Measurements from ENCODE around the gene GPR107. TPM values are rescaled to one million over a fixed set of nuclear protein-coding genes. Genes with fewer than 3 reads are reported as not detected.

Gene GPR107
- total RNA-seq, 5 donors from 2014 or later (not counting 1 experiment from before 2014, with no cell fraction given) = 21.3 to 29.1 (median 22.1) TPM

DNA sequence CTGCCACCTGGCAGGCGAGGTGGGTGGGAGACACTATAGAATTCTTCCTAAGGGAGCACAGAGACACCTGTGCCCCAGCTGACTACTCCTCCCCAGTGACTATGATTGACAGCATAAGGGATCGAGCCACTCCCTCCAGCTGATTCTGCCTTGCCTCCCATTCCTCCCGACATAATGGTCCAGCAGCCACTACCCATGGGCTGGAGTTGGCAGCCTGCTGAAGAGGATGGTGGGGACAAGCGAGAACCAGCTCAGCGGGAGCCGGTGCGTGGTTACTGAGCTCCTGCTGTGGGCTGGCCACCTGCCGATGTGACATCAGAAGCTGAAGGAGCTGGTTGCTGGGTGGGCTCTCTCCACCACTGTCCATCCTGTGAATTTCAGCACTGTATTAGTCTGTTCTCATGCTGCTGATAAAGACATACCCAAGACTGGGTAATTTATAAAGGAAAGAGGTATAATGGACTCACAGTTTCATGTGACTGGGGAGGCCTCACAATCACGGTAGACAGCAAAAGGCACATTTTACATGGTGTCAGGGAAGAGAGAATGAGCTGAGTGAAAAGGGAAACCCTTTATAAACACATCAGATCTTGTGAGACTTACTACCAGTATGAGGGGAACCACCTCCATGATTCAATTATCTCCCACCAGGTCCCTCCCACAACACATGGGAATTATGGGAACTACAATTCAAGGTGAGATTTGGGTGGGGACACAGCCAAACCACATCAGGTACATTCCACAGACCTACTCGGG is 106.4 kb downstream of the GPR107 start:
- 94% methylated on average over 6 of the region's 10 CpGs for WGBS (ENCODE audit: insufficient coverage)
- no peaks in the 10 kb centered on the region for H3K36me3 Mint-ChIP-seq

GRCh38 chr9:130160862-130161470 is 107.3 kb downstream of the GPR107 start:
- no peak overlapping the region for H3K27ac Mint-ChIP-seq
- no peaks in the 10 kb centered on the region for H3K9me3 Mint-ChIP-seq
- no peaks in the 10 kb centered on the region for H3K4me1 Mint-ChIP-seq
- ATAC-seq (replicated peaks in 1 of 4) (no peak), DNase-seq (no peak)
- H3K4me3 ChIP-seq (ENCODE audit: control insufficient read depth in 1 of 2, extremely low read depth in 1 of 2, low read length in 1 of 2) = no peak overlapping the region
- H3K4me1 ChIP-seq (ENCODE audit: control insufficient read depth in 1 of 2, extremely low read depth in 1 of 2, insufficient read depth in 2 of 2, low read length in 2 of 2) = no peaks in the 10 kb centered on the region
- no peak overlapping the region for H3K27ac ChIP-seq (ENCODE audit: low read length)
- peaks cover 0 to 18% of the 10 kb centered on the region in 2 experiments for H3K27me3 ChIP-seq (replicated peaks in 1 of 2; ENCODE audit: control insufficient read depth in 2 of 2, extremely low read depth in 1 of 2, insufficient read depth in 2 of 2, low read length in 1 of 2)
- H3K27me3 Mint-ChIP-seq = no peaks in the 10 kb centered on the region
- H3K9me3 ChIP-seq = no peaks in the 10 kb centered on the region
- no peak overlapping the region for H3K4me3 Mint-ChIP-seq
- WGBS (ENCODE audit: insufficient coverage) = no CpG with 5 or more reads among the region's 3 CpGs
- ChIA-PET POLR2A (interaction anchor here in 1 of 2 donors (0.6 kb wide), 1 partner anchor 269 kb away, joined by 3 read pairs; no protein-coding TSS in a partner anchor), CTCF (no interaction called here)
- no peaks in the 10 kb centered on the region for H3K36me3 ChIP-seq (ENCODE audit: control insufficient read depth in 2 of 2, extremely low read depth in 1 of 2, insufficient read depth in 1 of 2, low read length in 1 of 2)
- no peaks in the 10 kb centered on the region for H3K36me3 Mint-ChIP-seq

More for the DNA sequence above, 106.4 kb downstream of the GPR107 start:
- H3K9me3 Mint-ChIP-seq = no peaks in the 10 kb centered on the region
- no peak for DNase-seq
- H3K4me3 Mint-ChIP-seq = no peak overlapping the region
- H3K27me3 Mint-ChIP-seq = no peaks in the 10 kb centered on the region
- ChIA-PET POLR2A (interaction anchor here in 1 of 2 donors (0.6 kb wide), 1 partner anchor 268 kb away, joined by 3 read pairs; no protein-coding TSS in a partner anchor), CTCF (no interaction called here)
- no peaks in the 10 kb centered on the region for H3K9me3 ChIP-seq
- H3K27me3 ChIP-seq (replicated peaks in 1 of 2; ENCODE audit: control insufficient read depth in 2 of 2, extremely low read depth in 1 of 2, insufficient read depth in 2 of 2, low read length in 1 of 2) = peaks cover 0 to 18% of the 10 kb centered on the region in 2 experiments
- H3K27ac ChIP-seq (ENCODE audit: low read length) = no peak overlapping the region
- H3K4me3 ChIP-seq (ENCODE audit: control insufficient read depth in 1 of 2, extremely low read depth in 1 of 2, low read length in 1 of 2) = no peak overlapping the region
- H3K4me1 ChIP-seq (ENCODE audit: control insufficient read depth in 1 of 2, extremely low read depth in 1 of 2, insufficient read depth in 2 of 2, low read length in 2 of 2) = no peaks in the 10 kb centered on the region
- H3K27ac Mint-ChIP-seq = no peak overlapping the region
- no peak for ATAC-seq (replicated peaks in 1 of 4)
- H3K36me3 ChIP-seq (ENCODE audit: control insufficient read depth in 2 of 2, extremely low read depth in 1 of 2, insufficient read depth in 1 of 2, low read length in 1 of 2) = no peaks in the 10 kb centered on the region
- no peaks in the 10 kb centered on the region for H3K4me1 Mint-ChIP-seq

DNA sequence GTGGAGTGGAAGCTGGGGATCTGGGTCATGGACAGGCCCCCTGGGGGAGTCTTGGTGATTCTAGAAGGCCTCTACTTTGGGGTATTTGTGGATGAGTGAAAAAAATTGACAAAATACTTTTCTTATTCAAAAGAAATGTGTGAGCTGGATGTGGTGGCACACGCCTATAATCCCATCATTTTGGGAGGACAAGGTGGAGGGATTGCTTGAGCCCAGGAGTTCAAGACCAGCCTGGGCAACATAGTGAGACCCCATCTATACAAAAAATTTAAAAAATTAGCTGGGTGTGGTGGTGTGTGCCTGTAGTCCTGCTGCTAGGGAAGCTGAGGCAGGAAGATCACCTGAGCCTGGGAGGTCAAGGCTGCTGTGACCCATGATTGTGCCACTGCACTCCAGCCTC is 111.9 kb downstream of the GPR107 start:
- no peaks in the 10 kb centered on the region for H3K4me1 ChIP-seq (ENCODE audit: control insufficient read depth in 1 of 2, extremely low read depth in 1 of 2, insufficient read depth in 2 of 2, low read length in 2 of 2)
- ATAC-seq (replicated peaks in 1 of 4) = no peak

DNA sequence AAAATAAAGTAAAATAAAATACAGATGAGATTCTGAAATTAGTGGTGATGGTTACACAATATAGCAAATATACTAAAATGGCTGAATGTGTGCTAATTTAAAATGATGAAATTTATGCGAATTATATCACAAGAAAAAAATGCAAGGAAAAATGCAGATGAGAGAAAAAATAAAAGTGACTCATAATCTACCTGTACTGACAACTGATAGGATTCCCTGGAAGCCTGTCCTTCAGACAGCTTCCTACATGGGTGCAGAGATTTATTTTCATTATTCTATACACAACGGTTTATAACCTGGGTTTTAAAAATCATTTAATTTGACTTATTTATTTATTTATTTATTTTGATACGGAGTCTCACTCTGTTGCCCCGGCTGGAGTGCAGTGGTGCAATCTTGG is 112.7 kb downstream of the GPR107 start:
- H3K4me1 ChIP-seq (ENCODE audit: control insufficient read depth in 1 of 2, extremely low read depth in 1 of 2, insufficient read depth in 2 of 2, low read length in 2 of 2) = no peaks in the 10 kb centered on the region
- H3K4me1 Mint-ChIP-seq = peaks cover 7 to 10% (median 9%) of the 10 kb centered on the region in 3 donors
- H3K27ac ChIP-seq (ENCODE audit: low read length) = no peak overlapping the region
- H3K36me3 ChIP-seq (ENCODE audit: control insufficient read depth in 2 of 2, extremely low read depth in 1 of 2, insufficient read depth in 1 of 2, low read length in 1 of 2) = no peaks in the 10 kb centered on the region
- ChIA-PET CTCF (interaction anchor here in 1 of 2 donors (0.5 kb wide), 1 partner anchor 516 kb away, joined by 3 read pairs; no protein-coding TSS in a partner anchor), POLR2A (no interaction called here)
- H3K36me3 Mint-ChIP-seq = no peaks in the 10 kb centered on the region
- DNase-seq (no peak), ATAC-seq (replicated peaks in 1 of 4) (no peak)
- H3K4me3 Mint-ChIP-seq = no peak overlapping the region
- peaks cover 4 to 14% of the 10 kb centered on the region in 2 experiments for H3K27me3 ChIP-seq (replicated peaks in 1 of 2; ENCODE audit: control insufficient read depth in 2 of 2, extremely low read depth in 1 of 2, insufficient read depth in 2 of 2, low read length in 1 of 2)
- H3K27ac Mint-ChIP-seq = no peak overlapping the region
- 100% methylated on average over 1 of the region's 4 CpGs for WGBS (ENCODE audit: insufficient coverage)
- no peak overlapping the region for H3K4me3 ChIP-seq (ENCODE audit: control insufficient read depth in 1 of 2, extremely low read depth in 1 of 2, low read length in 1 of 2)
- peaks cover 3 to 8% of the 10 kb centered on the region in 2 donors for H3K27me3 Mint-ChIP-seq
- no peaks in the 10 kb centered on the region for H3K9me3 Mint-ChIP-seq
- H3K9me3 ChIP-seq = no peaks in the 10 kb centered on the region

More for the DNA sequence above, 111.9 kb downstream of the GPR107 start:
- Histone ChIP-seq H3K4me3 (ENCODE audit: control insufficient read depth in 1 of 2, extremely low read depth in 1 of 2, low read length in 1 of 2) (no peak overlapping the region), H3K36me3 (ENCODE audit: control insufficient read depth in 2 of 2, extremely low read depth in 1 of 2, insufficient read depth in 1 of 2, low read length in 1 of 2) (no peaks in the 10 kb centered on the region), H3K9me3 (no peaks in the 10 kb centered on the region), H3K27me3 (replicated peaks in 1 of 2; ENCODE audit: control insufficient read depth in 2 of 2, extremely low read depth in 1 of 2, insufficient read depth in 2 of 2, low read length in 1 of 2) (peaks cover 2 to 7% of the 10 kb centered on the region in 2 experiments), H3K27ac (ENCODE audit: low read length) (no peak overlapping the region)
- ChIA-PET POLR2A (no interaction called here), CTCF (no interaction called here)
- Mint-ChIP-seq H3K27ac (no peak overlapping the region), H3K4me1 (peaks cover 2 to 7% (median 5%) of the 10 kb centered on the region in 3 donors), H3K27me3 (peaks cover 0 to 1% of the 10 kb centered on the region in 2 donors), H3K4me3 (no peak overlapping the region), H3K36me3 (no peaks in the 10 kb centered on the region), H3K9me3 (no peaks in the 10 kb centered on the region)
- no CpG with 5 or more reads among the region's 1 CpG for WGBS (ENCODE audit: insufficient coverage)
- no peak for DNase-seq

DNA sequence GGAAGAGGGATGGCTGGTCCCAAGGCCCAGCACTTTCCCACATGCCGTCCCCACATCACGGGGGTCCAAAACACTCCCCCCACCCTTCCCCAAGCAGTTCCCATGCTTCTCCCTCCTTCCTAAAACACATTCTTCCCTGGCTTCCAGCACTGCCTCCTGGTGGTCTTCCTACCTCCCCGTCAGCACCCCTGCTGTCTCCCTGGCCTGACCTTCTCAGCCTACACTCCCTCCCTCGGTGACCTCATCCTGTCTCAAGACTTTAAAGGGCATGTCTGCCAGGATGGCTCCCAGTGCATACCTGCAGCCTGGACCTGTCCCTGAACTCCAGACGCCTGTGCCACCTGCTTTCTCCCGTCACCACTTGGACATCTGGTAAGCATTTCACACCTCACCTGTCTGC is 114.2 kb downstream of the GPR107 start:
- Histone ChIP-seq H3K4me1 (ENCODE audit: control insufficient read depth in 1 of 2, extremely low read depth in 1 of 2, insufficient read depth in 2 of 2, low read length in 2 of 2) (peaks cover 0 to 4% of the 10 kb centered on the region in 2 experiments), H3K9me3 (no peaks in the 10 kb centered on the region), H3K36me3 (ENCODE audit: control insufficient read depth in 2 of 2, extremely low read depth in 1 of 2, insufficient read depth in 1 of 2, low read length in 1 of 2) (no peaks in the 10 kb centered on the region), H3K4me3 (ENCODE audit: control insufficient read depth in 1 of 2, extremely low read depth in 1 of 2, low read length in 1 of 2) (no peak overlapping the region), H3K27me3 (replicated peaks in 1 of 2; ENCODE audit: control insufficient read depth in 2 of 2, extremely low read depth in 1 of 2, insufficient read depth in 2 of 2, low read length in 1 of 2) (peaks cover 4 to 17% of the 10 kb centered on the region in 2 experiments), H3K27ac (ENCODE audit: low read length) (no peak overlapping the region)
- no peaks in the 10 kb centered on the region for H3K36me3 Mint-ChIP-seq
- WGBS (ENCODE audit: insufficient coverage) = 87% methylated on average over 6 of the region's 6 CpGs
- H3K4me3 Mint-ChIP-seq = no peak overlapping the region
- peaks cover 3 to 8% of the 10 kb centered on the region in 2 donors for H3K27me3 Mint-ChIP-seq
- ChIA-PET POLR2A (no interaction called here), CTCF (no interaction called here)
- no peaks in the 10 kb centered on the region for H3K9me3 Mint-ChIP-seq
- DNase-seq (no peak), ATAC-seq (replicated peaks in 1 of 4) (no peak)
- H3K27ac Mint-ChIP-seq = no peak overlapping the region
- H3K4me1 Mint-ChIP-seq = peaks cover 7 to 10% (median 9%) of the 10 kb centered on the region in 3 donors

GRCh38 chr9:130171226-130172148 is 117.8 kb downstream of the GPR107 start:
- Mint-ChIP-seq H3K4me3 (peak overlapping the region; percentile 60 to 63 (median 62)), H3K27me3 (peaks cover 16 to 31% of the 10 kb centered on the region in 2 donors), H3K27ac (peak overlapping the region in 1 of 2 donors; percentile 58), H3K4me1 (peaks cover 9 to 16% (median 10%) of the 10 kb centered on the region in 3 donors), H3K36me3 (no peaks in the 10 kb centered on the region), H3K9me3 (no peaks in the 10 kb centered on the region)
- no peak for DNase-seq
- peaks cover 2 to 12% of the 10 kb centered on the region in 2 experiments for H3K4me1 ChIP-seq (ENCODE audit: control insufficient read depth in 1 of 2, extremely low read depth in 1 of 2, insufficient read depth in 2 of 2, low read length in 2 of 2)
- H3K27me3 ChIP-seq (replicated peaks in 1 of 2; ENCODE audit: control insufficient read depth in 2 of 2, extremely low read depth in 1 of 2, insufficient read depth in 2 of 2, low read length in 1 of 2) = peaks cover 4 to 32% of the 10 kb centered on the region in 2 experiments
- peak in 3 of 4 experiments; percentile 3 to 14 (median 4) for ATAC-seq (replicated peaks in 1 of 4)
- 91% methylated on average over 22 of the region's 45 CpGs for WGBS (ENCODE audit: insufficient coverage)
- peak overlapping the region in 1 of 2 donors; percentile 49 for H3K4me3 ChIP-seq (ENCODE audit: control insufficient read depth in 1 of 2, extremely low read depth in 1 of 2, low read length in 1 of 2)
- ChIA-PET POLR2A (no interaction called here), CTCF (interaction anchor here in 1 of 2 donors (0.6 kb wide), 1 partner anchor 10 kb away, joined by 3 read pairs; no protein-coding TSS in a partner anchor)
- no peaks in the 10 kb centered on the region for H3K9me3 ChIP-seq
- no peak overlapping the region for H3K27ac ChIP-seq (ENCODE audit: low read length)
- no peaks in the 10 kb centered on the region for H3K36me3 ChIP-seq (ENCODE audit: control insufficient read depth in 2 of 2, extremely low read depth in 1 of 2, insufficient read depth in 1 of 2, low read length in 1 of 2)
